ENCODE data around the gene RAPGEFL1. TPM values are rescaled to one million over a fixed set of nuclear protein-coding genes. Genes with fewer than 3 reads are reported as not detected.
"Not testable (repeated sequence)": the region's sequence is repeated elsewhere in the genome, so short reads cannot be mapped to it uniquely, and the experiment has no call there.

Gene RAPGEFL1
- total RNA-seq, 1 donor from 2014 or later: 6.8 TPM

GRCh38 chr17:40192961-40193360, 15.7 kb downstream of the RAPGEFL1 start:
- H3K4me3 ChIP-seq: no peak overlapping the region
- no peaks in the 10 kb centered on the region for H3K9me3 ChIP-seq (ENCODE audit: low read depth)
- H3K4me1 Mint-ChIP-seq: peaks cover 27% of the 10 kb centered on the region
- H3K27me3 ChIP-seq: peaks cover 8% of the 10 kb centered on the region
- no peak for DNase-seq (ENCODE audit: low spot score)
- H3F3A ChIP-seq (ENCODE audit: low read depth): peaks cover 18% of the 10 kb centered on the region
- H3K36me3 ChIP-seq: no peaks in the 10 kb centered on the region
- H3K36me3 Mint-ChIP-seq: peaks cover 8% of the 10 kb centered on the region
- H3K4me3 Mint-ChIP-seq: peak overlapping the region; percentile 24
- peaks cover 14% of the 10 kb centered on the region for H3K27me3 Mint-ChIP-seq (ENCODE audit: insufficient read depth, low read depth)
- H2AFZ ChIP-seq (replicated peaks): no peak overlapping the region
- TF ChIP-seq EZH2 (IDR thresholded peaks at IDR 0.05) (no peak), CTCF (IDR thresholded peaks at IDR 0.05) (no peak), EZH2phosphoT487 (IDR thresholded peaks at IDR 0.05) (no peak)
- H3K27ac ChIP-seq: no peak overlapping the region
- no peaks in the 10 kb centered on the region for H3K79me2 ChIP-seq (ENCODE audit: low read depth)
- no peak overlapping the region for H3K27ac Mint-ChIP-seq
- peaks cover 17% of the 10 kb centered on the region for H3K4me1 ChIP-seq
- H3K4me2 ChIP-seq: no peak overlapping the region
- H3K9ac ChIP-seq: no peak overlapping the region
- no peaks in the 10 kb centered on the region for H4K20me1 ChIP-seq (ENCODE audit: low read depth)
- H3K9me3 Mint-ChIP-seq: no peaks in the 10 kb centered on the region

GRCh38 chr17:40194821-40195220, 17.6 kb downstream of the RAPGEFL1 start:
- H3K36me3 Mint-ChIP-seq: peaks cover 4% of the 10 kb centered on the region
- H3K9ac ChIP-seq: no peak overlapping the region
- H3K79me2 ChIP-seq (ENCODE audit: low read depth): no peaks in the 10 kb centered on the region
- H3K27ac Mint-ChIP-seq: no peak overlapping the region
- peaks cover 14% of the 10 kb centered on the region for H3K27me3 Mint-ChIP-seq (ENCODE audit: insufficient read depth, low read depth)
- H3K36me3 ChIP-seq: no peaks in the 10 kb centered on the region
- no peak for DNase-seq (ENCODE audit: low spot score)
- no peaks in the 10 kb centered on the region for H3K9me3 Mint-ChIP-seq
- no peak overlapping the region for H3K4me2 ChIP-seq
- no peaks in the 10 kb centered on the region for H3K9me3 ChIP-seq (ENCODE audit: low read depth)
- no peak overlapping the region for H2AFZ ChIP-seq (replicated peaks)
- H3K4me3 Mint-ChIP-seq: no peak overlapping the region
- H4K20me1 ChIP-seq (ENCODE audit: low read depth): no peaks in the 10 kb centered on the region
- peaks cover 17% of the 10 kb centered on the region for H3K4me1 ChIP-seq
- peaks cover 8% of the 10 kb centered on the region for H3K27me3 ChIP-seq
- H3F3A ChIP-seq (ENCODE audit: low read depth): peaks cover 17% of the 10 kb centered on the region
- peaks cover 28% of the 10 kb centered on the region for H3K4me1 Mint-ChIP-seq
- no peak for TF ChIP-seq CTCF (IDR thresholded peaks at IDR 0.05)
- TF ChIP-seq EZH2phosphoT487 (IDR thresholded peaks at IDR 0.05): no peak
- no peak for TF ChIP-seq EZH2 (IDR thresholded peaks at IDR 0.05)
- no peak overlapping the region for H3K4me3 ChIP-seq
- no peak overlapping the region for H3K27ac ChIP-seq

GRCh38 chr17:40197550-40197949, 20.3 kb downstream of the RAPGEFL1 start:
- Histone ChIP-seq H3K36me3 (no peaks in the 10 kb centered on the region), H3K27me3 (no peaks in the 10 kb centered on the region), H3K4me3 (no peak overlapping the region), H3K4me2 (no peak overlapping the region), H4K20me1 (ENCODE audit: low read depth) (no peaks in the 10 kb centered on the region), H3K9me3 (ENCODE audit: low read depth) (no peaks in the 10 kb centered on the region), H3F3A (ENCODE audit: low read depth) (no peaks in the 10 kb centered on the region), H3K27ac (no peak overlapping the region), H2AFZ (replicated peaks) (no peak overlapping the region), H3K4me1 (peaks cover 4% of the 10 kb centered on the region), H3K9ac (no peak overlapping the region), H3K79me2 (ENCODE audit: low read depth) (no peaks in the 10 kb centered on the region)
- H3K9me3 Mint-ChIP-seq: no peaks in the 10 kb centered on the region
- peaks cover 13% of the 10 kb centered on the region for H3K4me1 Mint-ChIP-seq
- H3K27ac Mint-ChIP-seq: no peak overlapping the region
- H3K27me3 Mint-ChIP-seq (ENCODE audit: insufficient read depth, low read depth): peaks cover 7% of the 10 kb centered on the region
- DNase-seq (ENCODE audit: low spot score): no peak
- H3K4me3 Mint-ChIP-seq: no peak overlapping the region
- H3K36me3 Mint-ChIP-seq: peaks cover 4% of the 10 kb centered on the region
- no peak for TF ChIP-seq EZH2 (IDR thresholded peaks at IDR 0.05)
- no peak for TF ChIP-seq EZH2phosphoT487 (IDR thresholded peaks at IDR 0.05)
- TF ChIP-seq CTCF (IDR thresholded peaks at IDR 0.05): no peak

- H3K27ac Mint-ChIP-seq; H3K4me3 Mint-ChIP-seq; H3K36me3 Mint-ChIP-seq; H4K20me1 ChIP-seq (ENCODE audit: low read depth); H3K27me3 Mint-ChIP-seq (ENCODE audit: insufficient read depth, low read depth); H3K9me3 Mint-ChIP-seq; H3K79me2 ChIP-seq (ENCODE audit: low read depth); H3K9me3 ChIP-seq (ENCODE audit: low read depth); H3K27me3 ChIP-seq; DNase-seq (ENCODE audit: low spot score); H3K4me1 Mint-ChIP-seq; H3K4me3 ChIP-seq; H3K9ac ChIP-seq; H3F3A ChIP-seq (ENCODE audit: low read depth); H3K36me3 ChIP-seq; H3K27ac ChIP-seq; H2AFZ ChIP-seq (replicated peaks); H3K4me1 ChIP-seq; H3K4me2 ChIP-seq: not testable (repeated sequence)
These were observed 20.7 kb downstream of the RAPGEFL1 start for GRCh38 chr17:40197965-40198456.

Measured in neural progenitor cell (in vitro differentiated cells).